Left colon (tissue), 2 donors: ENCODE results near the gene ABCB8. TPM values are rescaled to one million over a fixed set of nuclear protein-coding genes. Genes with fewer than 3 reads are reported as not detected.
A peak's percentile ranks its signal among the peaks of the same experiment; 100 is the strongest.

Source experiments
- ATAC-seq: fragments of 200-7000 bp; cut with Tn5 transposase; one replicate; pipeline ENCODE4 v1.9.1; 2020; ENCODE audit warnings: mild to moderate bottlenecking, moderate library complexity
- DNase-seq, 2 donors: peaks; one replicate each; pipeline ENCODE4 v3.0.0-alpha.2; 2020
- intact Hi-C, 2 donors: fragments of 100-400 bp; cut with DNase I in 1 of 2; cut with micrococcal nuclease in 1 of 2; formaldehyde crosslinking; loops; one replicate each; pipeline versions ENCODE4 v1.11.2 to v1.14.0; 2022; cut with DNase I, micrococcal nuclease
- total RNA-seq, 2 donors: library from RNA; stranded (reverse); fragmentation: NEBNext Ultra II Directional; extraction: Animal tissue kit (Norgen Biotek cat#: 25700); gene quantifications; one replicate each; pipeline ENCODE4 v1.2.1, GENCODE V29; 2021
- donor health status: DM: no; HTN: no; CAD: no.
- donor health status: DM: yes; HTN: yes; CAD: no.

ABCB8 gene
- total RNA-seq, 2 donors from 2014 or later = 25.3 to 40.0 TPM

- intact Hi-C loops = no loop called here
Observed at GRCh38 chr7:151045262-151045661, 17.0 kb downstream of the ABCB8 start.

GRCh38 chr7:151045967-151046366 lies 17.7 kb downstream of the ABCB8 start:
- DNase-seq = no peak
- no peak for ATAC-seq
- intact Hi-C loops = no loop called here

More at GRCh38 chr7:151045262-151045661, 17.0 kb downstream of the ABCB8 start:
- DNase-seq (no peak), ATAC-seq (no peak)

- DNase-seq = no peak
- ATAC-seq = no peak
Observed at GRCh38 chr7:151046603-151047573, 18.6 kb downstream of the ABCB8 start.

GRCh38 chr7:151047976-151048815 lies 19.9 kb downstream of the ABCB8 start, which contains the start of gene ASIC3:
ASIC3 (plus strand) TSS chr7:151048531; CDS start chr7:151048886, 355 bp downstream.
- ATAC-seq = no peak
- intact Hi-C loops = no loop called here
- no peak for DNase-seq

More at GRCh38 chr7:151046603-151047573, 18.6 kb downstream of the ABCB8 start:
- intact Hi-C loops = no loop called here

- intact Hi-C loops = no loop called here
- ATAC-seq (no peak), DNase-seq (no peak)
Observed at GRCh38 chr7:151048911-151049463, 20.7 kb downstream of the ABCB8 start.

GRCh38 chr7:151051108-151051507 lies 22.9 kb downstream of the ABCB8 start:
- ATAC-seq (peak; percentile 80), DNase-seq (peak; percentile 48 to 61)
- intact Hi-C loops = no loop called here

GRCh38 chr7:151053096-151053495 lies 24.8 kb downstream of the ABCB8 start:
- intact Hi-C loops = no loop called here
- DNase-seq = no peak
- ATAC-seq = no peak

- no peak for ATAC-seq
- intact Hi-C loops = no loop called here
Observed at GRCh38 chr7:151053751-151054150, 25.5 kb downstream of the ABCB8 start.

GRCh38 chr7:151056283-151056665 lies 28.0 kb downstream of the ABCB8 start:
- DNase-seq (no peak), ATAC-seq (no peak)
- intact Hi-C loops = no loop called here

More at GRCh38 chr7:151053751-151054150, 25.5 kb downstream of the ABCB8 start:
- DNase-seq = no peak

- intact Hi-C loops = no loop called here
- ATAC-seq = no peak
- peak; percentile 50 to 52 for DNase-seq
Observed at GRCh38 chr7:151056666-151057505, 28.6 kb downstream of the ABCB8 start.

GRCh38 chr7:151057506-151057988 lies 29.3 kb downstream of the ABCB8 start, which contains the start of gene CDK5:
CDK5 (minus strand) TSS chr7:151057897; CDS start chr7:151057848, 49 bp downstream.
- intact Hi-C loops = no loop called here
- ATAC-seq (peak; percentile 2), DNase-seq (peak in 1 of 2 donors; percentile 53)

- DNase-seq (peak; percentile 96 to 100), ATAC-seq (peak; percentile 75)
- intact Hi-C loops = no loop called here
Observed at GRCh38 chr7:151057989-151058780, 29.9 kb downstream of the ABCB8 start.

- peak; percentile 45 to 47 for DNase-seq
- ATAC-seq = no peak
- intact Hi-C loops = no loop called here
Observed at GRCh38 chr7:151058781-151059366, 30.6 kb downstream of the ABCB8 start.

GRCh38 chr7:151059367-151060112 lies 31.3 kb downstream of the ABCB8 start, which contains the start of gene SLC4A2:
SLC4A2 (plus strand) TSS chr7:151059589; CDS start chr7:151061988, 2,399 bp downstream.
- intact Hi-C loops = no loop called here
- DNase-seq (peak; percentile 82 to 85), ATAC-seq (peak; percentile 41)

- ATAC-seq = no peak
- DNase-seq = no peak
- intact Hi-C loops = no loop called here
Observed at GRCh38 chr7:151060113-151060415, 31.8 kb downstream of the ABCB8 start.
